Adipocyte (in vitro differentiated cells): ENCODE results near the gene MCC.
"Not testable (repeated sequence)": the region's sequence is repeated elsewhere in the genome, so short reads cannot be mapped to it uniquely, and the experiment has no call there.

Source experiments
- DNase-seq: peaks from one replicate; pipeline ENCODE4 v3.0.0-alpha.2; 2015; ENCODE audit warnings: low read depth
- H3K27me3 ChIP-seq: replicated peaks from 2 replicates; pipeline ENCODE4 v1.7.0; 2013; ENCODE audit warnings: mild to moderate bottlenecking, low read length, moderate library complexity; ENCODE audit not compliant: control insufficient read depth, insufficient read depth
- H3K36me3 ChIP-seq: 2 replicates; pipeline ENCODE4 v1.7.0; 2013; ENCODE audit warnings: low read length, mild to moderate bottlenecking, moderate library complexity; ENCODE audit not compliant: control insufficient read depth, insufficient read depth, severe bottlenecking
- H3K4me1 ChIP-seq: 2 replicates; pipeline ENCODE4 v1.7.0; 2013; ENCODE audit warnings: mild to moderate bottlenecking, low read length, moderate library complexity; ENCODE audit not compliant: control insufficient read depth, insufficient read depth
- H3K4me3 ChIP-seq: 2 replicates; pipeline ENCODE4 v1.7.0; 2013; ENCODE audit warnings: mild to moderate bottlenecking, low read length, moderate library complexity
- H3K9ac ChIP-seq: 2 replicates; pipeline ENCODE4 v1.7.0; 2013; ENCODE audit warnings: mild to moderate bottlenecking, low read length, moderate library complexity
- H3K9me3 ChIP-seq: 2 replicates; pipeline ENCODE4 v1.7.0; 2013; ENCODE audit warnings: mild to moderate bottlenecking, low read length, moderate library complexity; ENCODE audit not compliant: control insufficient read depth

The MCC gene

GRCh38 chr5:113490317-113490716, 2.1 kb upstream of the MCC start:
- Histone ChIP-seq H3K27me3 (no peaks in the 10 kb centered on the region), H3K4me1 (peaks cover 22% of the 10 kb centered on the region)

GRCh38 chr5:113489299-113489698, 1.0 kb upstream of the MCC start:
- H3K36me3 ChIP-seq, result no peaks in the 10 kb centered on the region
- peak; percentile 97 for DNase-seq

More at GRCh38 chr5:113490317-113490716, 2.1 kb upstream of the MCC start:
- peaks cover 14% of the 10 kb centered on the region for H3K9me3 ChIP-seq
- H3K4me3 ChIP-seq, result peak overlapping the region; percentile 2
- no peak for DNase-seq
- no peaks in the 10 kb centered on the region for H3K36me3 ChIP-seq
- no peak overlapping the region for H3K9ac ChIP-seq

DNA sequence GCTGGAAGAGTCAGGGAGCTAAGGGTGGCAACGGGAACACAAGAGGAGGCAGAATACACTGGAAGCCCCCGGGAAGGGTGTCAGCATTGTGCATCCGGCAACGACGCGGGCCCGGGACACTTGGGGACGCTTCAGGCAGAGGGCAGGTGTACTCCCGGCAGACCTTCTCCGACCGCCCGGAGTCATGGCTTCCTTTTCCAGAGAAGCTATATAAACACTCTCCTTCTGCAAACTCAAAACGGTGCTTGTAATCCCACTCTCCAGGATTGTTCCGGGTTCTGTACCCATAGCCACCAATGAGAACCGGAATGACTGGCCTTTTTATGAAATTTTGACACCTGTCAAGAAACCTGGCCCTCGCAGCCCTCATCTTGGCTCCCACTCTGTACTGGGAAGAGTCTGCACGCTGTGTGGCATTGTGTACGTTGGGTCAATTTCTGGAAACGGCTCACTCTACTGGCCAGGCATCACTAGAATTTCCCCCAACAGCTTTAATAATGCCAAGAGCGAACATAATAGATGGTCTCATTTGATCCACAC, 462 bp upstream of the MCC start:
- Histone ChIP-seq H3K36me3 (no peaks in the 10 kb centered on the region), H3K4me3 (peak overlapping the region; percentile 93), H3K27me3 (no peaks in the 10 kb centered on the region), H3K4me1 (peaks cover 22% of the 10 kb centered on the region), H3K9me3 (peaks cover 14% of the 10 kb centered on the region), H3K9ac (peak overlapping the region; percentile 86)
- DNase-seq, result no peak

More at GRCh38 chr5:113489299-113489698, 1.0 kb upstream of the MCC start:
- H3K4me3 ChIP-seq, result peak overlapping the region; percentile 93
- peaks cover 14% of the 10 kb centered on the region for H3K9me3 ChIP-seq
- peaks cover 22% of the 10 kb centered on the region for H3K4me1 ChIP-seq
- no peaks in the 10 kb centered on the region for H3K27me3 ChIP-seq
- H3K9ac ChIP-seq, result peak overlapping the region; percentile 86

GRCh38 chr5:113487416-113487780, 855 bp downstream of the MCC start:
- H3K9me3 ChIP-seq, result peaks cover 14% of the 10 kb centered on the region
- DNase-seq, result peak; percentile 49
- peak overlapping the region; percentile 93 for H3K4me3 ChIP-seq
- H3K9ac ChIP-seq, result peak overlapping the region; percentile 86
- no peaks in the 10 kb centered on the region for H3K36me3 ChIP-seq
- H3K4me1 ChIP-seq, result peaks cover 22% of the 10 kb centered on the region
- no peaks in the 10 kb centered on the region for H3K27me3 ChIP-seq

- no peaks in the 10 kb centered on the region for H3K36me3 ChIP-seq
- no peak overlapping the region for H3K9ac ChIP-seq
- no peaks in the 10 kb centered on the region for H3K27me3 ChIP-seq
- no peaks in the 10 kb centered on the region for H3K9me3 ChIP-seq
- peak; percentile 67 for DNase-seq
- no peak overlapping the region for H3K4me3 ChIP-seq
- no peaks in the 10 kb centered on the region for H3K4me1 ChIP-seq
Observed at GRCh38 chr5:113480243-113480642, 8.0 kb downstream of the MCC start.

GRCh38 chr5:113478691-113479090, 9.6 kb downstream of the MCC start:
- DNase-seq, result no peak
- no peaks in the 10 kb centered on the region for H3K36me3 ChIP-seq

GRCh38 chr5:113474100-113474728, 14.0 kb downstream of the MCC start:
- Histone ChIP-seq H3K36me3 (no peaks in the 10 kb centered on the region), H3K9ac (no peak overlapping the region), H3K9me3 (no peaks in the 10 kb centered on the region), H3K27me3 (no peaks in the 10 kb centered on the region), H3K4me1 (no peaks in the 10 kb centered on the region), H3K4me3 (no peak overlapping the region)
- no peak for DNase-seq

More at GRCh38 chr5:113478691-113479090, 9.6 kb downstream of the MCC start:
- H3K9me3 ChIP-seq, result no peaks in the 10 kb centered on the region
- H3K27me3 ChIP-seq, result no peaks in the 10 kb centered on the region
- no peak overlapping the region for H3K4me3 ChIP-seq
- H3K9ac ChIP-seq, result no peak overlapping the region
- H3K4me1 ChIP-seq, result no peaks in the 10 kb centered on the region

- DNase-seq, result no peak
- H3K36me3 ChIP-seq, result no peaks in the 10 kb centered on the region
- H3K4me1 ChIP-seq, result no peaks in the 10 kb centered on the region
- H3K4me3 ChIP-seq, result no peak overlapping the region
- H3K27me3 ChIP-seq, result peaks cover 2% of the 10 kb centered on the region
- H3K9ac ChIP-seq, result no peak overlapping the region
- no peaks in the 10 kb centered on the region for H3K9me3 ChIP-seq
Observed at GRCh38 chr5:113463032-113463431, 25.2 kb downstream of the MCC start.

DNA sequence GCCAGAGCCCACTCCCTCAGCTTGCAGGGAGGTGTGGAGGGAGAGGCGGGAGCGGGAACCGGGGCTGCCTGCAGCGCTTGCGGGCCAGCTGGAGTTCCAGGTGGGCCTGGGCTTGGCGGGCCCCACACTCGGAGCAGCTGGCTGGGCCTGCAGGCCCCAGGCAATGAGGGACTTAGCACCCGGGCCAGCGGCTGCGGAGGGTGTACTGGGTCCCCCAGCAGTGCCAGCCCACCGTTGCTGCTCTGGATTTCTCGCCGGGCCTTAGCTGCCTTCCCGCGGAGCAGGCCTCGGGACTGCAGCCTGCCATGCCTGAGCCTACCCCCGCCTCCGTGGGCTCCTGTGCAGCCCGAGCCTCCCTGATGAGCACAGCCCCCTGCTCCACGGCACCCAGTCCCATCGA, 31.1 kb downstream of the MCC start:
- not testable (repeated sequence) for H3K4me3 ChIP-seq, H3K4me1 ChIP-seq, H3K9me3 ChIP-seq, H3K27me3 ChIP-seq, H3K9ac ChIP-seq, H3K36me3 ChIP-seq, DNase-seq

DNA sequence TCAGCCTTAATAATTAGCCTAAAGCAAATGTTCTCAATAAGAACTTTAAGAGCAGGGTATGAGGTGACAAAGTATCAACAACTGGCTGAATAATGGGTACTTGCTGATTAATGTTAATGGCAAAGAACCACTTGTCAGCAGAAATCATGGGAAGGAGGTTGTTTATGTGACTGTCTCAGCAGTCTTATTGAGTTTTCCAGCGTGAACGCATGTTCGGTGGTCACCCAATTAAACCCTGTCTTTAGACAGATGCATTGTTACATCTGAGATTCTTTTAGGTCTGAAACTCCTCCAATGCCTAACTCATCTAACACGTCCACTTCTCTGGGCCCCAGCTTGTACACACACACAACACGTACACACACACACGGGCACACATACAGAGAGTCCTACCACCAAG, 35.3 kb downstream of the MCC start:
- no peaks in the 10 kb centered on the region for H3K9me3 ChIP-seq
- H3K36me3 ChIP-seq, result no peaks in the 10 kb centered on the region

DNA sequence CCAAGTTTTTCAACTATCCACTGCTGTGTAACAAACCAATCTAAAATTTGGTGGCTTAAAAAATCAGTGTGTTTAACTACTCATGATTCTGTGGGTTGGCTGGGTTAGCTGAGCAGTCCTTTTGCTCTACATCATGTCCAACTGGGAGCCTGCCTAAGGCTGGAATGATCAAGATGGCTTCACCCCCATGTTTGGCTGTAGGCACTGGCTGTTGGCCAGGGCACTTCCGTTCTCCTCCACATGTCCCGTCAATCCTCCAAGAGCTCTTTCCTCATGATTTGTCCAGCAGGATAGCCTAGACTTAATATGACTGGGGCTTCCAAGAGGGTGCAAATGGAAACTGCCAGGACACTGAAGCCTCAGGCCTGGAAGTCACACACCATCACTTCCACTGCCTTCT, 36.5 kb downstream of the MCC start:
- H3K4me1 ChIP-seq, result no peaks in the 10 kb centered on the region
- no peaks in the 10 kb centered on the region for H3K27me3 ChIP-seq
- H3K9me3 ChIP-seq, result no peaks in the 10 kb centered on the region
- no peaks in the 10 kb centered on the region for H3K36me3 ChIP-seq
- H3K9ac ChIP-seq, result no peak overlapping the region
- DNase-seq, result no peak
- H3K4me3 ChIP-seq, result no peak overlapping the region

More for the DNA sequence above, 35.3 kb downstream of the MCC start:
- DNase-seq, result no peak
- H3K4me1 ChIP-seq, result no peaks in the 10 kb centered on the region
- no peak overlapping the region for H3K4me3 ChIP-seq
- H3K27me3 ChIP-seq, result no peaks in the 10 kb centered on the region
- H3K9ac ChIP-seq, result no peak overlapping the region

- H3K4me3 ChIP-seq, result no peak overlapping the region
- no peaks in the 10 kb centered on the region for H3K4me1 ChIP-seq
- H3K27me3 ChIP-seq, result no peaks in the 10 kb centered on the region
- H3K36me3 ChIP-seq, result no peaks in the 10 kb centered on the region
- peaks cover 5% of the 10 kb centered on the region for H3K9me3 ChIP-seq
- DNase-seq, result no peak
- no peak overlapping the region for H3K9ac ChIP-seq
Observed at GRCh38 chr5:113450929-113451328, 37.3 kb downstream of the MCC start.
